ENCODE results near the gene PCNT.

DNA sequence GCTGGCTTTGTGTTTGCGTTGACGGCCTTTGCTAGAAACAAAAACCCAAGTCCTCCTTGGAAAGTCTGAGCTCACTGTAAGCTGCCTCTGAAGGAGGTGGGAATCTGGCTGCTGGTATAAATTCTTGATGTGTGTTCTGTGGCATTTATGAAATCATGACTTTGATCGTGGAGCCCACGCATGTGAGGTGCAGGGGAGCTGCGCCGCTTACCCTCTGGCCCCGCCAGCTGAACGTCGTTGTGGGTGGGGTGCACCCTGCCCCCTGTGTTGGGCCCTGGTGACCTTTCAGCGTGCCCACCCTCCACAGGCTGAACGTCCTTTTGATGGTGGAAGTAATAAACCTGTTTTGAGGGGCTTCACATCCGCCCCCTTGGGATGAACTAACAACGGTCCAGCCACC, 113.6 kb downstream of the PCNT start:
- TF ChIP-seq, protein P1, sequence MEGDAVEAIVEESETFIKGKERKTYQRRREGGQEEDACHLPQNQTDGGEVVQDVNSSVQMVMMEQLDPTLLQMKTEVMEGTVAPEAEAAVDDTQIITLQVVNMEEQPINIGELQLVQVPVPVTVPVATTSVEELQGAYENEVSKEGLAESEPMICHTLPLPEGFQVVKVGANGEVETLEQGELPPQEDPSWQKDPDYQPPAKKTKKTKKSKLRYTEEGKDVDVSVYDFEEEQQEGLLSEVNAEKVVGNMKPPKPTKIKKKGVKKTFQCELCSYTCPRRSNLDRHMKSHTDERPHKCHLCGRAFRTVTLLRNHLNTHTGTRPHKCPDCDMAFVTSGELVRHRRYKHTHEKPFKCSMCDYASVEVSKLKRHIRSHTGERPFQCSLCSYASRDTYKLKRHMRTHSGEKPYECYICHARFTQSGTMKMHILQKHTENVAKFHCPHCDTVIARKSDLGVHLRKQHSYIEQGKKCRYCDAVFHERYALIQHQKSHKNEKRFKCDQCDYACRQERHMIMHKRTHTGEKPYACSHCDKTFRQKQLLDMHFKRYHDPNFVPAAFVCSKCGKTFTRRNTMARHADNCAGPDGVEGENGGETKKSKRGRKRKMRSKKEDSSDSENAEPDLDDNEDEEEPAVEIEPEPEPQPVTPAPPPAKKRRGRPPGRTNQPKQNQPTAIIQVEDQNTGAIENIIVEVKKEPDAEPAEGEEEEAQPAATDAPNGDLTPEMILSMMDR (IDR thresholded peaks at IDR 0.05), result no peak
- TF ChIP-seq POLR2A (IDR thresholded peaks at IDR 0.05) (no peak), POLR2AphosphoS5 (IDR thresholded peaks at IDR 0.05) (no peak)

Data from breast epithelium (tissue), 3 donors.